Transverse colon (tissue), 3 donors: Measurements from ENCODE around the gene PGAM2.

Source experiments
- EP300 ChIP-seq: sonication (generic); formaldehyde crosslinking; IDR thresholded peaks from one replicate; pipeline ENCODE4 v1.6.1; 2017; ENCODE audit warnings: antibody characterized with exemption, low read depth
- TF ChIP-seq, protein P1 (sequence below), 5 experiments: fragments of 200-600 bp in 3 of 5; fragments of 450-650 bp in 2 of 5; sonication (generic) in 3 of 5; IDR thresholded peaks; 1 replicate in 2 of 5; 2 replicates in 3 of 5; pipeline ENCODE4 v1.5.1; 2016 to 2017; ENCODE audit warnings: antibody characterized with exemption in 5 of 5, inconsistent platforms in 3 of 5, mild to moderate bottlenecking in 2 of 5, moderate library complexity in 1 of 5

DNA sequence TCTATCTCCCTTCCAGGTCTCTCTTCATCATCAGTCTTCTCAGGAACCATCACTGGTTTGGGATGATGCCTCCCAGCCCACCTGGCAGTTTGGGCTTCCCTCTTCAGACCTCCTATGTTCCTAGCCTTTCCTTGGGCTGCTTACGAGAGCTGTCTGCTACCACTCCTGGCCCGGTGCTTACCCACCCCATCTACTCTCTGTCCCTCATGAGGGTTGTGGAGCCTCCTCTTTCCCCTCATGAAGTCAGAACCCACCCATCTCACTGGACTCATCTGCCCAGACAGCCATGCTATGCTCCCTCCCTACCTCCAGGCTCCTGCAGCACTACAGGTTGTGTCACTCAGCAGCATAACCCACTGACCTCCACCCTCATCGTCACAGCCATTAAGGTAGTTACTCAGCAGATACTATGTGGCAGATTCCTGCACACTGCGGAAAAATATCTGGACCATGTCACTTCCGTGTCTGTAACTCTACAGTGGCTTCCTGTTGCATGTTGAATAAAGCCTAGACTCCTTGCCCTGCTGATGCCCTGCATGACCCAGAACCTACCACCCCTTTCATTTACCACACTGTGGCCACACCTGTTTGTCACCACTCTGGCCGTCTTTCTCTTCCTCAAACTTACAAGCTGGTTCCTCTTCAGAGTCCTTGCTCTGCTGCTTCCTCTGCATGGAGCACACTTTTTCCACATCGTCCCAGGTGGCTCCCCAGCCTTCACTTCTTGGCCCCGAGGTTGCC lies 18.9 kb downstream of the PGAM2 start:
- TF ChIP-seq, protein P1, sequence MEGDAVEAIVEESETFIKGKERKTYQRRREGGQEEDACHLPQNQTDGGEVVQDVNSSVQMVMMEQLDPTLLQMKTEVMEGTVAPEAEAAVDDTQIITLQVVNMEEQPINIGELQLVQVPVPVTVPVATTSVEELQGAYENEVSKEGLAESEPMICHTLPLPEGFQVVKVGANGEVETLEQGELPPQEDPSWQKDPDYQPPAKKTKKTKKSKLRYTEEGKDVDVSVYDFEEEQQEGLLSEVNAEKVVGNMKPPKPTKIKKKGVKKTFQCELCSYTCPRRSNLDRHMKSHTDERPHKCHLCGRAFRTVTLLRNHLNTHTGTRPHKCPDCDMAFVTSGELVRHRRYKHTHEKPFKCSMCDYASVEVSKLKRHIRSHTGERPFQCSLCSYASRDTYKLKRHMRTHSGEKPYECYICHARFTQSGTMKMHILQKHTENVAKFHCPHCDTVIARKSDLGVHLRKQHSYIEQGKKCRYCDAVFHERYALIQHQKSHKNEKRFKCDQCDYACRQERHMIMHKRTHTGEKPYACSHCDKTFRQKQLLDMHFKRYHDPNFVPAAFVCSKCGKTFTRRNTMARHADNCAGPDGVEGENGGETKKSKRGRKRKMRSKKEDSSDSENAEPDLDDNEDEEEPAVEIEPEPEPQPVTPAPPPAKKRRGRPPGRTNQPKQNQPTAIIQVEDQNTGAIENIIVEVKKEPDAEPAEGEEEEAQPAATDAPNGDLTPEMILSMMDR (IDR thresholded peaks at IDR 0.05), result no peak
- TF ChIP-seq EP300, result no peak
